DMS79 (cell line): ENCODE data around the gene ATP6V1C2.
"Not testable (repeated sequence)": the region's sequence is repeated elsewhere in the genome, so short reads cannot be mapped to it uniquely, and the experiment has no call there.

Source experiments
- DNase-seq: peaks from one replicate; lab custom pipeline; 2025; lab: John Stamatoyannopoulos, UW

The ATP6V1C2 gene

GRCh38 chr2:10786240-10786982 is 65.0 kb downstream of the ATP6V1C2 start:
- DNase-seq, result no peak

- no peak for DNase-seq
These were observed 65.9 kb downstream of the ATP6V1C2 start for GRCh38 chr2:10787176-10787968.

GRCh38 chr2:10788855-10789254 is 67.4 kb downstream of the ATP6V1C2 start:
- DNase-seq, result no peak

GRCh38 chr2:10790228-10790973 is 69.0 kb downstream of the ATP6V1C2 start:
- no peak for DNase-seq

- no peak for DNase-seq
These were observed 70.7 kb downstream of the ATP6V1C2 start for GRCh38 chr2:10792001-10792634.

GRCh38 chr2:10792660-10793400 is 71.4 kb downstream of the ATP6V1C2 start:
- no peak for DNase-seq

GRCh38 chr2:10793816-10794215 is 72.4 kb downstream of the ATP6V1C2 start:
- DNase-seq, result no peak

- no peak for DNase-seq
These were observed 73.4 kb downstream of the ATP6V1C2 start for GRCh38 chr2:10794876-10795275.

GRCh38 chr2:10795508-10796046 is 74.1 kb downstream of the ATP6V1C2 start:
- DNase-seq, result no peak

- DNase-seq, result no peak
These were observed 75.3 kb downstream of the ATP6V1C2 start for GRCh38 chr2:10796703-10797102.

- DNase-seq, result no peak
These were observed 77.4 kb downstream of the ATP6V1C2 start for GRCh38 chr2:10798783-10799182.

GRCh38 chr2:10800163-10800562 is 78.7 kb downstream of the ATP6V1C2 start:
- no peak for DNase-seq

GRCh38 chr2:10802657-10803056 is 81.2 kb downstream of the ATP6V1C2 start:
- DNase-seq, result no peak

- DNase-seq, result not testable (repeated sequence)
These were observed 84.6 kb downstream of the ATP6V1C2 start for GRCh38 chr2:10805990-10806389.

- DNase-seq, result no peak
These were observed 85.1 kb downstream of the ATP6V1C2 start for GRCh38 chr2:10806543-10806942.

GRCh38 chr2:10810202-10811161 is 89.1 kb downstream of the ATP6V1C2 start:
- no peak for DNase-seq

GRCh38 chr2:10811517-10811916 is 90.1 kb downstream of the ATP6V1C2 start:
- DNase-seq, result no peak

GRCh38 chr2:10812362-10813162 is 91.1 kb downstream of the ATP6V1C2 start, which contains the start of gene PDIA6:
PDIA6 (minus strand) TSS chr2:10812785; CDS start chr2:10812696, 89 bp downstream.
- DNase-seq, result peak; percentile 83
